NCI-H510A (cell line): ENCODE results near the gene TTLL11.

ENCODE experiments used
- DNase-seq: peaks from one replicate; lab custom pipeline; 2025; lab: John Stamatoyannopoulos, UW

TTLL11 gene

DNA sequence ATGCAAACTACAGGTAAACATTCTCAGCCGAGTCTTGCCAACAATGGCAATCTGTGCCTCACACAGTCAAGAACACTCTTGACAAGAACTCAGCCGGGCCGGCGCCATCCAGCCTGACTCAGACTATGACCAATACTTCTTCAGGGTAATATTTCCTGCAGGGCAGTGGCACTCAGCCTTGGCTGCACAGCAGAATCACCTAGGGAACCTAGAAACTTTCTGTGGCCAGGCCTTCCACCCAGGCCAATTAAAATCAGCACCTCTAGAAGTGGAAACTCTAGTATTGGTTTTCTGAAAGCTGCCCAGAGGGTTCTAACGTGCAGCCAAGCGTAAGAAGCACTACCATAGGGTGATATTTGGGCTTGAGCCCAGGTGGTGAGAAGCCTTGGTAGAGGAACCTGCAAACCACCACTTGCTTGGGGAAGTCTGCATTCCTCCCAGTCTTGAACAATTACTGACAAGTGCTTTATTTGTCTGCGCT is 120.6 kb downstream of the TTLL11 start:
- peak; percentile 39 for DNase-seq

DNA sequence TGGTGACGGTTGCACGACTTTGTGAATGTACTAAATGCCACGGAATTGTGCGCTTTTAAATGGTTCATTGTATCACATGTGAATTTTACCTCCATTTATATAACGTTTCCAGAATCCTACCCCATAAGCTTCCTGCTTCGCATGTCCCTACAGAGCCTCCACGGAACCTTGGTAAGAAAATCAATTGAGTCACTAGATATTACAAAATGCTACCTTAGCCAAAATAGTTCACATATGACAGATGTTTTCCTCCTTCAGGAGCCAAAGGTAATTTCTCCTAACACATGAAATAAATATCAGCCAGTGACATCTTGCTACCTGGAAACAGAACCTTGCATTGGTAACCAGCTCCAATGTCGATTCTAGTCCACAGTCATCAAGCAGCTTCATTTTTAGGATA is 125.1 kb downstream of the TTLL11 start:
- DNase-seq, result no peak

DNA sequence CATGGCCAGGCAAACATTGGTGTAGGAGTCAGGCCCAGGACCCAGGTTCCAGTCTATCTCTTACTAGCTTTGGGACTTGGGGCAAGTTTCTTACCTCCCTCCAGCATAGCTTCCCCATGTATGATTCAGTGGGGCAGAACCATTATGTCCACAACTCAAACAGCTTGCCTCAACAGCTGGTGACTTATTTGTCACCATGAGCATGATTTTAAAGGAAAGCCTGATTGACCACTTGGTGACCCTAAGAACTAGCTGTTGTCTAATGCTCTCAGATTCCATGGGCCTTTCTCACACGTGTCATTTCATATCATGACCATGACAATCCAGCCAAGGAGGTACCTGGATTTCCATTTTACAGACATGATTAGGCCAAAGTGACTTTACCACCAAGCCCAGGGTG is 126.4 kb downstream of the TTLL11 start:
- no peak for DNase-seq

DNA sequence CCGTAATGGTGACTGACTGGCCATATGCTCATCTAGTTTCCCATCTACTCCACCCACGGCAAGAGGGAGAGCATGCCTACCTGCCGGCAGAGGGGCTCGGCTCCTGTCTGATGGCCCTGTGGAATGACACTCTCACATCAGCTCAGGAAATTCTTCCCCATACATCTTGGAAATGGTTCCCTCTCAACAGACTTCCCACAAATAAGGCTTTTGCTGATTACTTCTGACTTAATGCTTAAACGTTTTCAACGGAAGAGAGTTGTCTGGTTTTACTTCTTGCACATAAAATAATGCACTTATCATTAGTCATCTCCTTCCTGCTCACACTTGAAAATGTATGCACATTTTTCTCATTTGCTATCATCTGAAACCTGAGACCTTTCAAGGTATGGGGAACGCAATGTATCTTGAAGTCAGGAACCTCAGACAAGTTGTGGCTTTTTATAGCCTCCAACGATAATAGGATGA is 129.5 kb downstream of the TTLL11 start:
- no peak for DNase-seq

DNA sequence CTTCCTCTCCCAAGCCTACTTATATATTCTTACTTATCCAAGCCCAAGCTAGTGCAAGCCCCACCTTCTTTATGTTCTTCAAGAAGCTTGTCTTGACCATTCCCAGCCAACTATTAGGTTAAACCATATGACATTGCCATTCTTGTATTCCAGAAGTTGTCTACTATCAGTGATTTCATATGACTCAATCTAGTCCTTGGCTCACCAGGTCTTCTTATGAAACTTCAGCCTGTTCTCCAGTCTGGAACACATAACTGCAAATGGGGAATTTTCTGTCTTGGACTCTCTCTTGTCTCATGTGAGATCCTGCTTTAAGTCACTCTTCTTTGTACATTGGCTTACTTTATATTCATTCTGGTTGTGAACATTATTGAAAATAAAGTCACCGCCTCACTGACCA is 130.7 kb downstream of the TTLL11 start:
- no peak for DNase-seq

DNA sequence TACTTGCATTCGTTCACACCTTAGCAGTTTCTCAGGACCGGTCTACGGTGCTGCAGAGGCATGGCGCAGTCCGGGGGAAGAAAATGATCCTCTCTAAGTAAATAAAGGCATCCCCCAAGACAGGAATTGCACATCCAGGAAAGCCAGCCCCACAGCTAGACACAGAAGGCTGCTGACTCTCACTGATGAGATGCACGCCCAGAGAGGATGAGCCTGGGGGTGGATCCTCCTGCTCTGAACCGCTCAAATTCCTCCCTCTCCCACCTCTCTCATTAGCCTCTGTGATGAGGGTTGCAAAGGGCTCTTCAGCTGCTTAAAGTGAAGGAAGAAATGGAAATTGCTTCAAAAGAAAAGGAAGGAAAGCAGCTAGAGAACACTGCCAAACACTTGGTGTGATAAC is 132.4 kb downstream of the TTLL11 start:
- DNase-seq, result no peak

DNA sequence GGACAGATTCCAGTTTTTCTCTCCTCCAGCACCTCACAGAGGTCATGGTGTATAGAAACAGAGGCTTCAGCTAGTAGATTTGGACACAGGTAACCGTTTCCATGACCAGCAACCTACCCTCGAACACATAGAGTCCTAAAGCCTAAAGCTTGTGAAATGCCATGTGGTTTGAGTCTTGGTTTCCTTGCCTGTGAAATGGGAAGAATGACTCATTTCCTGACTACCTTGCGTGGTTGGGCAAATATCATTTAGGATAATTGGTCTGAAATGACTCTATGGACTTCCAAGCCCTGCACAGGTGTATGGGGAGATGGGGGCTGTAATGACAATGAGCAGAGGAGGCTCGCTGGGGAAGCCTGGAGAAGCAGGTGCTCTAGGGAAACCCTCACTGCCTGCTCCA is 134.6 kb downstream of the TTLL11 start:
- DNase-seq, result no peak

DNA sequence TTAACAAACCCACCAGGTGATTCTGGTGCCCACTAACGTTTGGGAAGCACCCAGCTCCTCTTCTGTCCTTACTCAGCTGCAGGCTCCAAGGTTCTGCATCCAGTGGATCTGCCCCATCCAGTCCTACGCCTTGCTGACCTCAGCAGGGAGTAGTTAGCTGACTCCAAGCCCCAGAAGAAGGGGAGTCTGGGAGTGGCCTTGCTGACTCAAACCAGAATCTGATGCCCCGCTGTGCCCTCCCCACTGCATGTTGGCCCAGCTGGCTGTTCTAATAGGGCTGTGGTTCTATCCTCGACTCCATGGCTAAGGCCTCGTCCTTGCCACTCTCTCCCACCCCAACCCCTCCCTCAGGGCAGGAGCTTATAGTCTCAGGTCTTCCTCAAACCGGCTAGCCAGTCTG is 136.3 kb downstream of the TTLL11 start:
- DNase-seq, result no peak

DNA sequence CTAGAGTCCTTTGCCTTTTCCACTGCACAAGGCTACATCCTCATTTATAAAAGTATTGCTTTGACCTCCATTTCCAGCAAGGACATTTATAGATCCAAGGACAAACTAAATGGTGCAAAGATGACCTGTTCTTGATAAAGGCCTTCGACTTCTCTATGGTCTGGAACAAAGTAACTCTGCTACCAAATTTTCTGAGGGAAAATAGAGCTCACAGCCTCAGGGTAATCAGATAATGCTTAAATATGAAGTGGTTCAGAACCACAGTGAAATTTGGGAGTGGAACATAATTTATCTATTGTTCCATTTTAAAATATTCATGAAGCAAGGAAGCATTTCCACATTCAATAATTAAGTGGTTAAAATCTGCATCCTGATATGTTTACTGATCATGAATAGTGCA is 137.5 kb downstream of the TTLL11 start:
- DNase-seq, result no peak

DNA sequence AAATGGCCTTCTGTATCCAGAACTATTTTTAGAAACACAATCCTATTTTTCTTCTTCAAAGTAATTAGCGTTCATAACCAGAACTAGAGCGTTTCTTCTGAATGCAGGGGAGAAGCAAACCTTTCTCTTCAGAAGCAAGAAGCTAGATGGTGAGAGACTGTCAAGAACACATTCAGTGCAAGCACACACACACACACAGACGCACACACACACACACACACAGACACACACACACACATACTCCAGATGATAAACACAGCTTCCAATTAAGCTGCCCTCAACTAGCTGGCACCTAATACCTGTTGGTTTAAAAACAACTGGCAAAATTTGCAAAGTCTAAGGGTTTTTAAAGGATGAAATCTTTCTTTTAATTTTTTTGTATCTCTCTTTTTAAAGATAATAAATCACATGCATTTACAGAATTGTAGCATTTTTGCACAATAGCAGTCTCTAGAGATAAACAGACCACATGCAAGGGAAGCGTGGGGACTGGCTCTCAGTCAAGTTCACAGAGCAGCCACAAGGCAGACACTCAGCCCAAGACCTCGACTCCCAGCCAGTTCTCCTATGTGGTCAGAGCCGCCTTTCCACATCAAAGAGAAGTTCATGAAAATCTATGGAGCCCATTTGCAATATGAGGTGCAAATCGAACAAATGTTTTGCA is 138.5 kb downstream of the TTLL11 start:
- DNase-seq, result no peak

DNA sequence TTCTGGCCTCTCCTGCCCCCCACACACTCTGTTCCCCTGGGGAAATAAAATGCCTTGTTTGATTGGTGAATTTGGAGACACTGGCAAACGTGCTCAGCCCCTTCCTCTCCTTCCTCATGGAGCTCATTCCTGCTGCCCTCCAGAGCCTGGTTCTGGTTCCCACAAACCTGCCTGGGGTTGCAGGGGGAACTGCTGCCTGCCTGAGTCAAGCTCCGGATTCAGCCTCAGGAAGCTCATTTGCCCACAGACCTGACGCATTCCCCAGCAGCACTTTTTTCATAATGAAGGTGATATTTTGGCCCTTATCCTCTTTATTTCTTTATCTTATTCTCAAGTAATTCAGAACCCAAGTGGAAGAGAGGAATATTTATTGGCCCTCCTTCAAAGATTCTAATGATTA is 140.5 kb downstream of the TTLL11 start:
- no peak for DNase-seq

DNA sequence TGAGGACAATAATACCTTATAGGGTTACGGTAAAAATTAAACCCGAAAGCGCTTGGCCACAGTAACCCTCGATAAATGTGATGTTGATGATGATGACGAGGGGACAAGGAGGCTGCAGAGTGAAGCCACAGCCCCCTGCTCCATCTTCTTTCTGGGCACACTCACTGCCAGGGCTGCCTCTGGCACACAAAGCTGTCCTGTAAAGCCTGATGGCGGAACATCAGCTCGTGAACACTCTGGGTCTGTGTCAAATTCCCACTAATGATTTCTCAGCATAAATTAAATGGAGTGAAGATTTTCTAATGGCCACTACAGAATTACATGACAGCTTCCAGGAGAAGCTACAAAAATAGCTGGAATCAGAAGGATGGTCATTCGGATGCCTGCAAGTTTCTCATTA is 142.2 kb downstream of the TTLL11 start:
- DNase-seq, result no peak

DNA sequence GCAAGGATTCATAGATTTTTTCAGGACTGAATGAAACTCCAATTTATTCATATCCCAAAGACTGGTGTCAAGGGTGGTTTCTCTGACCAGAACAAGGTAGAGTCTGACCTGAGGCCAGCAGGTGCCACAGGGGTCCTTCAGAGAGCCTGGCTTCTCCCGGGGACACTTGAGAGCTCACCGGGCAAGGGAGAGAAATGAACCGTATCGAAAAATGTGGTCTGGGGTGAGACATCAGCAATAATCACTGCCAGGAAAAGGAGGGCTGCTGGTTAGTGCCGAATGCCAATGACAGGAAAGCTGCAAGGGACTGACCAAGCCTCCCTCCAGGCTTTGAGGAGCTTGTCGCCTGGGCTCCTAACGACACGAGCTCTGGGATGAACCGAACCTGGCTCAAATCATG is 142.7 kb downstream of the TTLL11 start:
- DNase-seq, result no peak

DNA sequence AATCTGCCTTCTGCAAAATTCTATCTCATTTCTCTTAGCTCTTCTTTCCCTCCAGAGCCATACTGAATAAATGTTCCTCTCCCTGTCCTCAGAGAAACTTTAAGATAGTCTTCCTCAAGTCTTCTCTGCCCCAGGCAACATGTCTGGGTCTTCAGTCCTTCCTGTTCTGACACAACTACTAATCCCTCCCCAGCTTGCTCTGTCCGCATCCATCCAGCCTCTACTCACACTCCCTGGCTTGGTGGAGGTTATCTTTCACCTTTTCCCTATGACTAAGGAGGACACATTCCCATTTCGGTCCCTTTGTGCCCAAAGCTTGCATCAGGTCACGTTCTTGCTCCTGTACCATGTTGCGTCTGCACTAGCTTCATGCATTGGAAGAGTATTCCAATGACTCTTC is 143.3 kb downstream of the TTLL11 start:
- DNase-seq, result no peak

DNA sequence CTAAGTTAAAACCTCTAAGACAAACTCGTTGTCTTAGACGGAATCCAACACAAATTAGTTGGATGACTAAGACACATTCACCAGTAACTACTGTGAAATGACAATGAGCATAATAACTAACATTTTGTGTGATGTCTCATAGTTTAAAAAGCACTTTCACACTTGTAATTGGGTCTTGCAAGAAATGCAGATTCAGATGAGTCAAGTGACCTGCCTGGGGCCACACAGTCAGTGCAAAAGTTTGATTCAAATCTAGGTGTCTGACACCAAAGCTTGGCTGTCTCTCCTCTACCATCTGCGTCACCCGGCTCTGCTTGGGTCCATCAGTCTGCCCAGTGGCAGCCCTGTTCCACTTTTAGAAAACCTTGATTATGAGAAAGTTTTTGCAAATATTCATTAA is 143.7 kb downstream of the TTLL11 start:
- no peak for DNase-seq

DNA sequence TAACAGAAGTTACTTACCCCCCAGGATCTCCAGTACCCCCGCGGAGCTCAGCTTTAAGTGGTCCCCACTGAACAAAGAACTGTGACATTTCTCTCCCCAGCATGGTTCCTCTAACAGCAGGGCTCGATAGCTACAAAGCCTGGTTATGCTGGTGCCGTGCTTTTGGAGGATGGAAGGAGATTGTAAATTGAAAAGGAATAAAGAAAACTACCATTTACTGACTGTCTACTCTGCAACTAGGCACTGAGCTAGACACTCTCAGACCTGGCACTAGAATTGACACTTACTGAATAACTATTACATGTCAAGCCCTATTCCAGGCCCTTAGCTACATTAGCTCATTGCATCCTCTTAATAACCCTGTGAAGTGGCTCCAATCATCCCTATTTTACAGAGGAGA is 145.3 kb downstream of the TTLL11 start:
- no peak for DNase-seq

DNA sequence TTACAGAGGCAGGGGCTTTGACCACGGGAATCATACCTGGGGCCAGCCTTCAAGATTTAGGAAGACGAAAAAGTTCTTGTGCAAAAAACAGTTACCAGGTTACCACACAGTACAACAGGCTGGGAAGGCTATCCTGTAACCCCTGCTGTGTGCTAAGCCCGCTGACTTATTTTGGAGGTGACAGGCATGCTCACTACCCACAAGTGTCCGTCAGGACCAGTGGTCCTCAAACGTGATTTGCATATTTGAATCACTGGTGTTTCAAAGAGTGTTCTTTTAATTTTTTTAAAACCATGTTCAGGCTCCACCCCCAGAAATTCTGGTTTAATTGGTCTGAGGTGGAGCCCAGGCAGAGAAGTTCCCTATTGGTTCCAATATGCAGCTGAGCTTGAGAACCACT is 146.6 kb downstream of the TTLL11 start:
- no peak for DNase-seq

DNA sequence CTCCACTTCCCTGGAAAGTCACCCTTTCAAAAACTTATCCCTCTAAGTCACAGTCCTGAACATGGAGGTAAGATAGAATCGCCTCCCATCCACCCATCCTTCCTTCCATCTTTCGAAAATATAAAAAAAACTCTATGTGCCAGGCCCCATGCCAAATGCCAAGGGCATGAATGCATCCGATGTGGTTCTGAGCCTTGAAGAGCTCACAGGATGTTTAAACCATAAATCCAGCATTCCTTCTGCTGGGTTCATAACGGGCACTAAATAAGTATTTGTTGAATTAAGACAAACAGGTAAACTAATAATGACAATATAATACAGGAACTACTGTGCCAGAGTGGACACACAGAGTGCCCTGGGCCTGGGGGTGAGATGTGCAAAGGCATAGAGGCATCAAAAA is 147.3 kb downstream of the TTLL11 start:
- DNase-seq, result no peak

DNA sequence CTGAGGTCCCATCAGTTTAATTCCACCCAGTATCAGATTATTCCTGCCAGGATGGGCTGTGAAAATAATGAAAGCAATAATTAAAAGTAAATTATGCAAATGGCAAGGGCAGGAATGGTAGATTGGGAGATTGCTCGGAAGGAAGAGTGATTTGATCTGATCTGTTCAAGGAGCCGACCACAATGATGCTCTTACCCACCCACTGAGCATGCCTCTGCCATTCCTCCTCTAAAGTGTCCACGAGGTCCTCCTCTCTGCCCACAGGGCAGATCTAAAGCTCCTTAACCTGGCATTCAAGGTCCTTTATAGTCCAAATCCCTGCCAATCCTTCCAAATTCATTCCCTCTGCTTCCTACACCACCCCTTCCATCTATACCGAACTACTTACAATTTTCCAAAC is 147.8 kb downstream of the TTLL11 start:
- no peak for DNase-seq

DNA sequence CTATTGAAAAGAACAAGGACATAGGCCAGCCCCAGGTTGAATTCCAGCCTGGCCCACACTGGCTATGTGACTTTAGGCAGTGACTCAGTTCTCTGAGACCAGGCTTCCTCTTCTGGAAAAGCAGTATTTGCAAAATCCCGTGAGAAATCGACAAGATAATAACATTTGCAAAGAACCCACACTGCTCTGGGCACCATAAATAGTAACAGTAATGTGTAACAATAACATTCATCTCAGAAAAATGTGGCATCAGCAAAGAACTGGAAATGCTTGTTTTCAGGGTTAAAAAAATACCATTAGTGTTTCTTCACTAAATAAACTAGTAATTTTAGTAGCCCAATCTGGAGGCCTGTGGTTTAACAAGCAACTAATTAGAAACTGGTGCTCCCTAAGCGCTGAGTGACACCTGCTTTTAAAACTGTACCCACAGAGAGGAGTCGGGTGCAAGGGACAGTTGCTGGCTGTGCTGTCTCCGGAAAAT is 148.4 kb downstream of the TTLL11 start:
- no peak for DNase-seq

DNA sequence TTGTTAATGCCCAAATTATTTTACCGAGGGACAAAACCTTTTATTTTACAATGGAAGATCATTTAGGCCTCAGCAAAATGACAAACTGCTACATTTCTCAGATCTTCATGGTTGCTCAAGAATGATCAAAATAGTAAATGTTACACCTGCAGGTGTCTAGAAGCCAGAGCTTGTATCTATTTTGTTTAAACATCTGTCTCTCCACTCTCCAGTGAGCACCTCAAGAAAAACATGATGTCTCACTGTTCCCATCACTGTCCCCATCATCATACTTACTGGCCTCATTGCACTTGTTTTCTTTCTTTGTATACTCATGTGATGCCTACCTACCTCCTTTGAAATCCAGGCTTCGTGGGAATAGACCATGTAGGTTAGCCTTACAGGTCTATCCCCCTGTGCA is 149.6 kb downstream of the TTLL11 start:
- DNase-seq, result no peak

DNA sequence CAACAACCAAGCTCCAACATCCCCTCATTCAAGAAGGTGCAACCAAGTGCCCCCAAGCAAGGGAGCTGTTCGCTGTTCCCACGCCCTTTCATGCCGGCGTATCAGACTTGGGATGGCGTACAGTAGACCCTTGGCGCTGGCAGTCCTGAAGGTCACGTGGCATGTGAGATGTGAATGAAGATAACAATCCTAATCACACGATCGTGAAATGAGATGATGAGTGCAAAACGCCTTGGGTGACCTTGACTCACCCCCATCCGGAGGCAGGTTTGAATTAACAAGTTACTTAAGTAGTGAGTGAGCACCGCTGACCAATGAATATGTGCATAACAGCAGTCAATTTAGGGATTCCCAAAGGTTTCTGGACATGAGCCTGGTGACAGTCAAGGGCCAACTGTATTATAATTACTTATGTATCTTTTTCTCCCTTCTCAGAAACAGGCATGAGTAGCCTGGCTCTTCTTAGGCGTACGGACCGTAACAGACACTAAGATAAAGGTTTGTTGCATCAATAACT is 150.2 kb downstream of the TTLL11 start:
- no peak for DNase-seq

DNA sequence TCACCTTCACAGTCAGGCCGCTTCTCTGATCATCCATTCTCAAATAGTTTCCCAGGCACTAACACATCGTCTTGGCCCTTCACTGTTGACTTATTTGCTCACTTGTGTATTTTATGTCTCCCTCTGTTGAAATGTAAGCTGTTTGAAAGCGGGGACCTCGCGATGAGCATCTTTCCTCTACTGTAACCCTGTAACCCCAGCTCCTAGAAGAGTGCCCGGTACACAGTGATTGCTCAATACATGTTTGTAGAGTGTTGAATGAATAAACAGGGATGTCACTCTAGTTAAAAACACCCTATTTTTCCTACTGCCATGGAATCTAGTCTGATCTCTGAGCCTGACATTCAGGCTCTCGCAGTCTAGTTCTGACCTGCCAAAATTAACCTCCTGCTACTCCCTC is 150.8 kb downstream of the TTLL11 start:
- no peak for DNase-seq

DNA sequence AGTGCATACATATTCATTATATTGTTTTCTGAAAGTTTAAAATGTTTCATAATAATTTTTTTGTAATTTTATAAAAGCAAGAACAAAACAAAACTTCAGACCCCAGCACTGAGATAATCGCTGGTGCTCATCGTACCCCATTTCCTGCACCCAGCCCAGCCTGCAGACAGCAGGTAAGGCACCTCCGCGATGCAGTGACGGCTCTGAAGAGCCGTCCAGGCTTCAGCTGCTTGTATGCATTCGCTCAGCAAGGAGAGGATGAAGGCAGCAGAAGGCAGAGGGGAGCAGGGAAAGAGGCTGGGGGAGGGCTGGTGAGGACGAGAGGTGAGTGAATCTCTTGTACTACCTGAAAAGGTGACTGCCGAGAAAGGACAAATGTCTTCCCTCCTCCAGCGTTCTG is 153.5 kb downstream of the TTLL11 start:
- no peak for DNase-seq
